GM18502 (cell line): ENCODE measurements around the gene MACROD1.

ENCODE experiments used
- ATAC-seq: cut with Tn5 transposase; IDR thresholded peaks from one replicate; pipeline ENCODE4 v1.9.1; 2021; ENCODE audit warnings: mild to moderate bottlenecking; ENCODE audit not compliant: unreplicated experiment, poor library complexity

The MACROD1 gene

GRCh38 chr11:64083398-64084080 is 82.4 kb downstream of the MACROD1 start:
- ATAC-seq = no peak

DNA sequence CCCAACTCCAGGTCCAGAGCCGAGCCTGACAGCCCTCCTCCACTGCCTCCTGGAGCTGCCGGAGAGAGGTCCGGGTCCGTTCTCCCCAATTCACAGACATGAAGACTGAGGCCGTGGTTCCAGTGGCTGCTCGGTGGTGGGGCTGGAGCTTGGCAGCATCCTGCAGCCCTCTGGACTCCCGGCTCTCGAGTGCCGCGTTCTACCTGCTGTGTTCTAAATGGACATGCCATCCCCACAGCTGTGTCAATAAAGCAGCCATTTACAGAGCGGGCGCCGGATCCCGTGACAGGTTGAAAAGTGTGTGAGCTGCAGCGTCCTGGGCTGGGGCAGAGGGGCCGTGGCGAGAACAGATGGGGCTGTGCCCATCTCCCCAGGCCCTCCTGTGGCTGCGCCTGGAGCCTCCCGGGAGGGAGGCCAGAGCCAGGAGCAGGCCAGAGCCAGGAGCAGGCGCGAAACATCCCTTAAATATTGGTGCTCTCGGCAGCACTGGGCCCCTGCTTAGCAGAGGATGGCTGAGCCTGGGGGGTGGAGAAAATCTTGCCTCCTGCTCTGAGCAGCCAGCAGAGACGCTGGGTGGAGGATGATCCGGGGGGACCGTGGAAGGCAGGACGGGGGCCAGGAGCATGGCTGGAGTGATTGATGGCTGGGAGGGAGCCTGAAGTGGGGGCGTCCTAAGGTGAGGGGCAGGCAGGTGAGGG is 84.0 kb downstream of the MACROD1 start:
- ATAC-seq = no peak

GRCh38 chr11:64080390-64080789 is 85.5 kb downstream of the MACROD1 start:
- no peak for ATAC-seq

GRCh38 chr11:64078905-64079304 is 87.0 kb downstream of the MACROD1 start:
- no peak for ATAC-seq

DNA sequence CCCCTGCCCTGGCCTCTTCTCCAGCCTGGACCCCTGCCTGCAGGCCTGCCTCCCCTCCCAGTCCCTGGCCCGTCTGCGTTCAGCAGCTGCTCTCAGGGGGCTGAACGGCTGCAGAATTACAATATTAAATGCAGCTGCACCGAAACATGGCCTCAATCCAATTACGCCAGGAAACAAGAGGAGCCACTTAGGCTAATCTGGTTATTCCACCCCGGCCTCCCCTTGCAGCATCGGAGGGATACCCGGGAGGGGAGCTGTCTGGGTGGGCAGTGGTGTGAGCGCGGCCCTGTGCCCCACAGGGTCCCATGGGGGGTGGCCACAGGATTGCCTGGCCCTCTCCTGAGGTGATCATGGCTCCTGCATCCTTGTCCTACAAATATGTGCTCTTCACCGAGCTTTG is 87.6 kb downstream of the MACROD1 start:
- ATAC-seq = no peak

DNA sequence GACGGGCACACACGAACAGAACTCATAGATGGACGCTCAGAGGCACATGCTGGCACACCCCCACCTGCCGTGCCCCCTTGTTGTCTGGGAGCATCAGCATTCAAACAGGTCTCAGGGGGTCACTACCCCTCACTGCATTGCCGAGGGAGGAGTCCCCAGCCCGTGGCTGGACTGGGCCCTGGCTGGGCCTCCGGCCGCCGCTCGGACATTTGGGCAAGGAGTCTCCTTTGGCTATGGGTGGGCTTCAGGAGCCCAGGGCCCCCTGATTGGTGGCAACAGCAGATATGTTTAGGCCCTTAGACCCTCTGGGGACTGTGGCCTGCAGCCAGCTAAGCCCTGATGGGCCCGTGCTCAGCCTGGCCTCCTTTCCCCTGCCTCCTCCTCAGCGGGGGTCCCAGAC is 88.3 kb downstream of the MACROD1 start:
- no peak for ATAC-seq

DNA sequence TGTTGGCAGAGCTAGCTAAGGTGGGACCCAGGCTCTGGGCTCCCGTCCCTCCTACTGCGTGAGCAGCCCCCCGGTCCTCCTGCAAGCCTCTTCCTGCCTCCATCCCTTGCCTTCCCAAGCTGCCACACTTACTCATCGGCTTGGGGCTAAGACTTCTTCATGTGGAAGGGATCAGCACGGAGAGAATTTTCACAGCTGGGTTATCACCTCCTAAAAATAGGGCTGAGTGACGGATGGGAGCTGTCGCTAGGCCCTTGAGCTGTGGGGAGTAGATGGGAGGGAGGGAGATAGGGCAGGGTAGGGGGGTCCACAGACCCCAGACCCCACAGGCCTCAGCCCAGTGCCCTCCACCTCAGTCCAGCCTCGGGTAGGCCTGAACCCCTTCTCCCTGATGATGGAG is 89.2 kb downstream of the MACROD1 start:
- no peak for ATAC-seq

GRCh38 chr11:64074239-64074638 is 91.7 kb downstream of the MACROD1 start:
- ATAC-seq = no peak

DNA sequence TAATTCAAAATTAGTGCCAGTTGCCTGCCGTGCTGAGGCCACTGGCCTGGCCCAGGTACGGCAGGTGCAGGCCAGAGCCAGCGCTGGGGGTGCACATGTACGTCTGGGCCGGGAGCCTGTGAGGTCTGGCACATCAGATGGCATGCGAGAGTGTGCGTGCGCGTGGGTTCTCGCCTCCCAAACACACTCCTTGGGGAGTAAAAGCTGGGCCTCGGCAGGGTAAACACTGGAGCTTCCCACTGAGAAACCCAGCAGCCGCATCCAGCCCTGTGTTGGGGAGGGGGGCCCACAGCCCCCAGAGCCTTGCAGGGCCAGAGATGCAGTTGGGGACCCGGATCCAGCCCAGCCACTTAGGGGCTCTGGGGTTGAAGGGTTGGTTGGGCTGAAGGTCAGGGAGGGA is 92.4 kb downstream of the MACROD1 start:
- ATAC-seq = no peak

- ATAC-seq = no peak
These were observed 93.0 kb downstream of the MACROD1 start for GRCh38 chr11:64072871-64073270.

DNA sequence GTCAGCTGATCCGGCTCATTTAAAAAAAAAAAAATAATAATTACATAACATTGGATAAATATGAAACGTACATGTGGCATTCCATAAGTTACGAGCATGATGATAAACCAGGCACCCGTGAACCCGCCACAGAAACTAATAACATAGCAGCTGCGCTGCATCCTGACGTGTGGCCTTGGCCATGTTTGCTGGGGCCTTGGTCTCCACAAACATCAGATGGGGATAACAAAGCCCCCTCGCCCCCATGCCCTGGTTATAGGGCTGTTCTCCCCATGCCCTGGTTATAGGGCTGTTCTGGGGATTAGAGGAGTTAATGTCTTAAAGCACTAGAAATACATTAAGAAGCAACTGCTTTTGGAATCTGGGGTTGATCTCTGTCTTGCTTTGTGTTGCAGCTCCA is 93.5 kb downstream of the MACROD1 start:
- ATAC-seq = no peak

- no peak for ATAC-seq
These were observed 94.1 kb downstream of the MACROD1 start for GRCh38 chr11:64071849-64072248.

- no peak for ATAC-seq
These were observed 95.6 kb downstream of the MACROD1 start for GRCh38 chr11:64070314-64070681.

- no peak for ATAC-seq
These were observed 96.3 kb downstream of the MACROD1 start for GRCh38 chr11:64069401-64070313.

- ATAC-seq = no peak
These were observed 97.1 kb downstream of the MACROD1 start for GRCh38 chr11:64068705-64069400.

DNA sequence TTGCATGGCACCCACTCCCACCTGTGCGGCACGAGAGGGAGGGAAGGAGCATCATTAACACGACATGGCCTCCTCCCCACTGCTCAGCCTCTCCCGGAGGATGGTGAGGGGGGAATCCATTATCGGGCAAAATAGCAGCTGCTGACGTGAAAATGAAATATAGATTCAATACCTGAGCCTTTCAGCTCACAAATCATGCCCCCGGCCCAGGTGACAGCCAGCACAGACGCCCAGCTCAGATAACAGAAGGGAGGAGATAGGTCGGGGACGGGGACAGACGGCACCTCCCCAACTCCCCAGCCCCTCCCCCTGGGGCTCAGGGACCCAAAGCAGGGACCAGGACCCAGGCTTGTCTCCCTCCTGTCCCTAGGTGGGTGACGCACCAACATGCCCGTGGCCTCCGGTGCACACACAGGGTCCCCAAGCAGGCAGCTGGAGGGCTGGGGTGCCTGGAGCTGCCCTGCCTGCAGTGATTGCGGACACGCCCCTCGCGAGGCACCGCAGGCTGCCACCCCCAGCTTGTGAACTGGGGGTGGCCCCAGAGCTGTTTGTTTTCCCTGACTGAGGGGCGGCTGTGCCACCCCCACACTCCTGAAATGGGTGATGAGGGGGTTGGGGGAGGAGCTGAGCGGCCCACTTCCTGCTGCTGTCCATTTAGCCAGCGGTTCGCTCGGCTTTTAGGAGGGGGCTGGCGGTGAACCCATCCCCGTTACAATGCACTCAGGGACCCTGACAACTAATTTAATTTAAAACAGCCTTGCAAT is 98.5 kb downstream of the MACROD1 start:
- ATAC-seq = no peak

GRCh38 chr11:64065712-64066111 is 100.2 kb downstream of the MACROD1 start:
- ATAC-seq = no peak

- no peak for ATAC-seq
These were observed 100.8 kb downstream of the MACROD1 start for GRCh38 chr11:64065141-64065465.

- ATAC-seq = no peak
These were observed 101.4 kb downstream of the MACROD1 start for GRCh38 chr11:64064374-64065140.
